Measurements from ENCODE around the gene NFAM1.

The NFAM1 gene

GRCh38 chr22:42439821-42440674 lies 7.8 kb upstream of the NFAM1 start:
- peak; percentile 38 for DNase-seq (ENCODE audit: low spot score)

- no peak for DNase-seq (ENCODE audit: low spot score)
These were observed 6.9 kb upstream of the NFAM1 start for GRCh38 chr22:42439021-42439567.

GRCh38 chr22:42438293-42438650 lies 6.1 kb upstream of the NFAM1 start:
- DNase-seq (ENCODE audit: low spot score) = no peak

- peak; percentile 82 for DNase-seq (ENCODE audit: low spot score)
These were observed 5.5 kb upstream of the NFAM1 start for GRCh38 chr22:42437488-42438292.

GRCh38 chr22:42436404-42436803 lies 4.2 kb upstream of the NFAM1 start:
- DNase-seq (ENCODE audit: low spot score) = peak; percentile 21

GRCh38 chr22:42434748-42435425 lies 2.7 kb upstream of the NFAM1 start:
- DNase-seq (ENCODE audit: low spot score) = no peak

- DNase-seq (ENCODE audit: low spot score) = peak; percentile 49
These were observed 1.8 kb upstream of the NFAM1 start for GRCh38 chr22:42433754-42434682.

GRCh38 chr22:42432818-42433217 lies 615 bp upstream of the NFAM1 start:
- DNase-seq (ENCODE audit: low spot score) = no peak

GRCh38 chr22:42431401-42432019 lies 693 bp downstream of the NFAM1 start:
- DNase-seq (ENCODE audit: low spot score) = peak; percentile 42

GRCh38 chr22:42430528-42431125 lies 1.6 kb downstream of the NFAM1 start:
- peak; percentile 24 for DNase-seq (ENCODE audit: low spot score)

GRCh38 chr22:42428760-42429159 lies 3.4 kb downstream of the NFAM1 start:
- no peak for DNase-seq (ENCODE audit: low spot score)

GRCh38 chr22:42428025-42428424 lies 4.2 kb downstream of the NFAM1 start:
- no peak for DNase-seq (ENCODE audit: low spot score)

- no peak for DNase-seq (ENCODE audit: low spot score)
These were observed 5.0 kb downstream of the NFAM1 start for GRCh38 chr22:42427167-42427566.

GRCh38 chr22:42425989-42426355 lies 6.2 kb downstream of the NFAM1 start:
- no peak for DNase-seq (ENCODE audit: low spot score)

GRCh38 chr22:42425337-42425988 lies 6.7 kb downstream of the NFAM1 start:
- no peak for DNase-seq (ENCODE audit: low spot score)

GRCh38 chr22:42419243-42419881 lies 12.8 kb downstream of the NFAM1 start:
- peak; percentile 42 for DNase-seq (ENCODE audit: low spot score)

- DNase-seq (ENCODE audit: low spot score) = no peak
These were observed 13.4 kb downstream of the NFAM1 start for GRCh38 chr22:42418811-42419242.

GRCh38 chr22:42417645-42418305 lies 14.4 kb downstream of the NFAM1 start:
- DNase-seq (ENCODE audit: low spot score) = no peak

All from Ammon's horn (tissue), 1 donor.